PC-3 (cell line): Measurements from ENCODE around the gene IL23R. TPM values are rescaled to one million over a fixed set of nuclear protein-coding genes. Genes with fewer than 3 reads are reported as not detected.

Source experiments
- ATAC-seq: fragments of 200-7000 bp; cut with Tn5 transposase; 2 replicates; pipeline ENCODE4 v1.9.1; 2020; ENCODE audit warnings: mild to moderate bottlenecking, moderate library complexity
- BruUV-seq: library from RNA; stranded (reverse); fragments of 400-500 nt; replicated peaks from 2 replicates; lab custom pipeline; 2021; lab: Mats Ljungman, UMichigan
- CTCF ChIA-PET: fragments of 300-600 bp; sonication (Branson Sonifier 250); formaldehyde crosslinking; loops from one replicate; lab custom pipeline; 2022; ENCODE audit warnings: antibody characterized with exemption; lab: Charles Lee
- POLR2A ChIA-PET: fragments of 300-600 bp; sonication (Branson Sonifier 250); formaldehyde crosslinking; loops from one replicate; lab custom pipeline; 2022; ENCODE audit warnings: antibody characterized with exemption; ENCODE audit not compliant: unreplicated experiment; lab: Charles Lee
- DNase-seq: peaks from one replicate; pipeline ENCODE4 v3.0.0-alpha.2; 2015
- H2AFZ ChIP-seq: fragments of 300-600 bp; sonication (generic); 2 replicates; pipeline ENCODE4 v1.6.0; 2016; ENCODE audit warnings: antibody characterized with exemption, low read length
- H3F3A ChIP-seq: fragments of 300-600 bp; sonication (generic); one replicate; pipeline ENCODE4 v1.6.0; 2017; ENCODE audit warnings: antibody characterized with exemption, low read length, control low read depth, mild to moderate bottlenecking; ENCODE audit not compliant: unreplicated experiment
- H3K27ac ChIP-seq: fragments of 300-600 bp; sonication (generic); 2 replicates; pipeline ENCODE4 v1.5.1; 2016; ENCODE audit warnings: mild to moderate bottlenecking, low read length
- H3K27me3 ChIP-seq: fragments of 300-600 bp; sonication (generic); 2 replicates; pipeline ENCODE4 v1.6.1; 2016; ENCODE audit warnings: low read length, mixed read lengths
- H3K36me3 ChIP-seq: fragments of 300-600 bp; sonication (generic); 2 replicates; pipeline ENCODE4 v1.6.1; 2016; ENCODE audit warnings: low read depth, mixed run types, low read length, mixed read lengths
- H3K4me1 ChIP-seq: fragments of 300-600 bp; sonication (generic); 2 replicates; pipeline ENCODE4 v1.5.1; 2016; ENCODE audit warnings: low read length; ENCODE audit not compliant: insufficient read depth
- H3K4me2 ChIP-seq: fragments of 300-600 bp; sonication (generic); 2 replicates; pipeline ENCODE4 v1.6.0; 2016; ENCODE audit warnings: low read length
- H3K4me3 ChIP-seq: fragments of 300-600 bp; sonication (generic); 2 replicates; pipeline ENCODE4 v1.5.1; 2016; ENCODE audit warnings: mild to moderate bottlenecking, low read length, mixed read lengths
- H3K79me2 ChIP-seq: fragments of 300-600 bp; sonication (generic); 2 replicates; pipeline ENCODE4 v1.6.1; 2017; ENCODE audit warnings: low read length, mixed read lengths
- H3K9ac ChIP-seq: fragments of 300-600 bp; sonication (generic); 2 replicates; pipeline ENCODE4 v1.6.0; 2016; ENCODE audit warnings: mild to moderate bottlenecking, low read length
- H3K9me2 ChIP-seq: fragments of 300-600 bp; sonication (generic); replicated peaks from 2 replicates; pipeline ENCODE4 v1.6.1; 2016; ENCODE audit warnings: mixed run types, low read length, mixed read lengths
- H3K9me3 ChIP-seq: fragments of 300-600 bp; sonication (generic); 2 replicates; pipeline ENCODE4 v1.6.1; 2016; ENCODE audit warnings: low read length, mixed read lengths
- H4K20me1 ChIP-seq: fragments of 300-600 bp; sonication (generic); 2 replicates; pipeline ENCODE4 v1.6.1; 2016; ENCODE audit warnings: low read length, mixed read lengths
- CTCF ChIP-seq: fragments of 300-600 bp; sonication (generic); conservative IDR thresholded peaks from 2 replicates; pipeline ENCODE4 v1.5.1; 2017; ENCODE audit warnings: antibody characterized with exemption, low read depth, mild to moderate bottlenecking, low read length
- EZH2 ChIP-seq: fragments of 300-600 bp; sonication (generic); IDR thresholded peaks from one replicate; pipeline ENCODE4 v1.6.1; 2017; ENCODE audit warnings: antibody characterized with exemption, mild to moderate bottlenecking, low read length; ENCODE audit not compliant: unreplicated experiment
- EZH2phosphoT487 ChIP-seq: fragments of 300-600 bp; sonication (generic); IDR thresholded peaks from 2 replicates; pipeline ENCODE4 v1.6.1; 2018; ENCODE audit warnings: mild to moderate bottlenecking, antibody characterized with exemption, low read length, borderline replicate concordance
- intact Hi-C: fragments of 100-400 bp; cut with micrococcal nuclease; formaldehyde crosslinking; loops from 2 replicates; pipeline ENCODE4 v1.9.0; 2023
- total RNA-seq: library from RNA; depleted of rRNA; stranded (reverse); fragments of >200 nt; gene quantifications from 2 replicates; pipeline ENCODE4 v1.2.3, GENCODE V29; 2014

The IL23R gene
- total RNA-seq, 1 experiment from 2014 or later, result not detected

- intact Hi-C loops, result no loop called here
- DNase-seq, result peak; percentile 59
These were observed 46.9 kb downstream of the IL23R start for GRCh38 chr1:67213164-67213563.

GRCh38 chr1:67213948-67214347 lies 47.7 kb downstream of the IL23R start:
- no peaks in the 10 kb centered on the region for H4K20me1 ChIP-seq
- no peak for ATAC-seq
- no TSS peak for BruUV-seq

More at GRCh38 chr1:67213164-67213563, 46.9 kb downstream of the IL23R start:
- BruUV-seq, result no TSS peak
- no peak for TF ChIP-seq EZH2phosphoT487
- peak; percentile 77 for TF ChIP-seq CTCF
- no peak for TF ChIP-seq EZH2
- Histone ChIP-seq H3K9me2 (no peaks in the 10 kb centered on the region), H4K20me1 (no peaks in the 10 kb centered on the region), H3K27ac (no peak overlapping the region), H3F3A (no peaks in the 10 kb centered on the region), H3K27me3 (no peaks in the 10 kb centered on the region), H3K36me3 (no peaks in the 10 kb centered on the region), H3K4me1 (no peaks in the 10 kb centered on the region), H3K4me2 (no peak overlapping the region), H3K9me3 (no peaks in the 10 kb centered on the region), H2AFZ (no peak overlapping the region), H3K4me3 (no peak overlapping the region), H3K9ac (no peak overlapping the region), H3K79me2 (no peaks in the 10 kb centered on the region)
- POLR2A ChIA-PET, result no interaction called here
- peak; percentile 55 for ATAC-seq
- CTCF ChIA-PET, result interaction anchor here (0.6 to 2.9 kb wide), 11 partner anchors 23 to 1245 kb away, joined by 3 to 18 read pairs (median 3); no protein-coding TSS in a partner anchor

More at GRCh38 chr1:67213948-67214347, 47.7 kb downstream of the IL23R start:
- ChIA-PET CTCF (interaction anchor here (0.7 to 2.9 kb wide), 5 partner anchors 9 to 287 kb away, joined by 3 to 18 read pairs (median 5); no protein-coding TSS in a partner anchor), POLR2A (no interaction called here)
- intact Hi-C loops, result loop anchor here (1.0 kb wide), 1 partner anchor 286 kb away; no protein-coding TSS in a partner anchor
- Histone ChIP-seq H3K4me3 (no peak overlapping the region), H2AFZ (no peak overlapping the region), H3K27me3 (no peaks in the 10 kb centered on the region), H3K9me3 (no peaks in the 10 kb centered on the region), H3K9me2 (no peaks in the 10 kb centered on the region), H3K4me1 (no peaks in the 10 kb centered on the region), H3K79me2 (no peaks in the 10 kb centered on the region), H3K4me2 (no peak overlapping the region), H3K27ac (no peak overlapping the region), H3K36me3 (no peaks in the 10 kb centered on the region), H3F3A (no peaks in the 10 kb centered on the region), H3K9ac (no peak overlapping the region)
- no peak for DNase-seq
- no peak for TF ChIP-seq EZH2phosphoT487
- no peak for TF ChIP-seq CTCF
